Activated gamma-delta T cell (primary cell): ENCODE measurements around the gene BGN.

Experiments used
- DNase-seq: peaks from one replicate; lab custom pipeline; 2025; lab: John Stamatoyannopoulos, UW

The BGN gene

DNA sequence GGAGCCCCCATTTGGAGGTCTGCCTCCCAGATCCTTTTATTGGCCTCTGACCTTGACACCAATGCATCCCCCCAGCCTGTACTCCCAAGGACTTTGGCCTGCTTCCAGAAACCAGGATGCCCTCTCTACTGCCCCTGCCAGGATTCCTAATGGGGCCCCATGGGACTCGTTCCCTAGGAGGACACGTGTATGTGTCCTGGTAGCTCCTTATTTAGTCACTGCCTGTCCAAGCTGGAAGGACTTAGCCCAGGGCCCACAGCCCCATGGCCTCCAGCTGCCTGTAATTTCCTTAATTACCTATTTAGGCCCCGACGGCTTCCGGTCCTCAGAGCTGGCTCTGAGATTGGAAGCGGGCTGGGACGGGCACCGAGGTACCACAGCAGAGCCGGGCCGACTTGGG, 32.0 kb downstream of the BGN start:
- DNase-seq = no peak

DNA sequence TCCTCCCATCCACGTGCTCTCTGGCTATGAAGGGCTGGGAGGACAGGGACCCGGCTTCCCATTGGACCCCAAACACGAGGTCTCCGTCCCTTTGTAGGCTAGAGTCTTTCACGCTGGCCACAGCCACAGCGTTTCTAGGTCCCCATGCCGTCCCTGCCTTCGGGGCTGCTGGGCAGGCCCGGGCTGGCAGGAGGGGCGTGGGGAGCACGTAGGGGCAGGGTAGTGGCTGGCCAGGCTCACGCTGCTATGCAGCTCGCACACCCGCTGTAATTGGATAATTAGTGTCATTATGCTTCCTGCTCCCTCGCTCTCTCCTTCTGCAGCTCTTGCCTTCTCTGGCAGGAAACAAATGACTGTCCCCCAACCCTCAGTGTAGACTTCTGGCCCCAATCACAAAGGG, 32.4 kb downstream of the BGN start:
- no peak for DNase-seq

DNA sequence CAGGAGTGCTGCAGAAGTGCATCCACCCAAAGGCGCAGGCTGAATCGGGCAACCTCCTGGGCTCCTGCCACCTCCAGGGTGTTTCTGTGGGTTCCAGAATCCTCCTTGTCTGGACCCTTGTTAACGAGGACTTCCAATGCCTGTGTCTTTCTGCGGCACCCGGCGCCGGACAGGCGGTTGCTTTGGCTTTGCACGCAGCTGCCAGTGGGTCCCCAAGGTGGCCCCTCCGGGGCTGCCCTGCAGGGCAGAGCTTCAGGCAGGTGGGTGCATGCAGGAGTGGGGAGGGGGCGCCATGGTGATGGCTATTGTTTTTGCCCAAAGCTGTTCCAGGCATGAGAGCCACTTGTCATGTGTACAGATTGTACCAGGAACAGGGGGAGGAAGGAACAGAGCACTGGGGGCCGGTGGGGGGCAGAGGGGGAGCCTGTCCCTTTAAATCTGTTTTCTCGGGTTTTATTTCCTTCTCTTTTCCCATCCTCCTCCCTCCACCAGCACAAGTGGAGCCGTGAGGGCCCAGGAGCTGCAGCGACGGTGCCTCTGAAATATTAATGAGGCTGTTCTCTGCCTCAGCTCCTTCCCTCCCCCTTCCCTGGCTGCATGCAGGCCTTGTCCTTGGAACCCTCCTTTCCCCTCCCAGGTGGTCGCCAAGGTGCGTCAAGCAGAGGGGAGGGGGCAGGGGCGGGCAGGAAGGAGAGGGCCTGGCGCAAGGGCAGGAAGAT, 35.8 kb downstream of the BGN start:
- no peak for DNase-seq

DNA sequence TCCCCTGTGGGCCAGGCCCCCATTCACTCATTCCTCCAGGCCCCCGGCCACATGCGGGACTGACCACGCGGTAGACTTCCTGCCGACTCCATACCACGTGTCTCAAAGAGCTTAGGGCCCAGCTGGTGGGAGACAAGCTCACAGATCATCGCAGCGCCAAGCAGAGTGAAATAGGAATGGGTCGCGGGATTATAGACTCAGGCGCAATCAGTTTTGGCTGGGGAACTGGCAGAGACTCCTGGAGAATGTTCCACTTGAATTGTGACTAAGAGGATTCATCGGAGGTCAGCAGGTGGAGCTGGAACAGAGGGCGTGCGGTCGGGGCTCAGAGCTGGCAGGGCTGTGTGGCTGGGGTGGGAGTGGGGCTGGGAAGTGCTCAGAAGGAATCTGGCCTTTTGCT, 38.3 kb downstream of the BGN start:
- DNase-seq = no peak

DNA sequence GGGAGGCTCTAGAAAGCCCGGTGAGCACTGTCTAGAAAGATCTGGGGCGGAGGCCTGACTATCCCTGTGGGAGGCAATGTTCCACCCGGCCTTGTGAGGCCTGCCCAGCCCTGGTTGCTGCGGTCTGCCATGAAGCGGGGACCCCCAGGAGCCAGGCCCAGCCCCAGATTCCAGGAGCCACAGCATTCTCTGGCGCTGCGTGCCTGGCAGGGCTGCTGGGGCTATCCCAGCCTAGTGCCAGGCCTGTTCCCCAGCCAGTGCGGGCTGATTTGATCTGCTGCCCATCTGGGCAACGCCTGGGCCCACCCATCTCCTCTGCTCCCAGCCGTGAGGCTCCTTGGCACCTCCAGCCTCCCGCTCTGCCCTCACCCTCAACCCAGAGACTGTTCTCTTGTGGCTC, 42.3 kb downstream of the BGN start:
- no peak for DNase-seq

DNA sequence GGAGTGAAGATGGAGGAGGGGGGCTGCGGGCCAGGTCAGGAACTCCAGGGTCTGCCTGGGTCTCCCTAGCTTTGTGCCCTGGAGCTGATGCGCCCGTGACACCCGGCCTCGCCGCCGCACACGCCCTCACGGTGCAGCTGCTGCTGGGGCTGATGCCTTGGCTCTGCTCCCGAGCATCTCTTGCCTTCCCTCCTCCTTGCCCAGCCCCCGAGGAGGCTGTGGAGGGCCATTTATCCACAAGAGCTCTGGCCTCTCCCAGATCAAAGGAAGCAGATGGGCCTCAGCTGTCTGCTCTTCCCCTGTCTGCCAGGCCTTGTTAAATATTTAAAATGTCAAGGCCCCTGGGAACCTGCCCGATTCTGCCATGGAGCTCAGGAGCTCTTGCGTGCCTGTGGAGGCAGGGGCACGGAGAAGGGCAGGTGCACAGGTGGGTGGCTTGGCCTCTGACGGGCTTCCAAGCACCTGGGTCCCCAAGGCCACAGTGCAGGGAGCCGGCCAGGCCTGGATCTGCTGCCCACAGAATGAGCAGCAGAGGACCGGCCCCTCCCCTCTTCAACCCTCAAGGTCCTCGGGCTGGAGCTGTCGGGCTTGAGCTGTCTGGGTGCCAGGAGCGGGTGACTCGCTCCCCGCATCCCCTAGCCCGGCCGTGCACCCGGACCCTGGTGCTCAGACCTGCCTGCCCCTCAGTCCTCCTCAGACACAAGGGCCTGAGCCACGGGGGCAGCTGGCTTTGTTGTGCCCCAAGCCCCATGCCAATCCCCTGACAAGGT, 42.9 kb downstream of the BGN start:
- DNase-seq = no peak

DNA sequence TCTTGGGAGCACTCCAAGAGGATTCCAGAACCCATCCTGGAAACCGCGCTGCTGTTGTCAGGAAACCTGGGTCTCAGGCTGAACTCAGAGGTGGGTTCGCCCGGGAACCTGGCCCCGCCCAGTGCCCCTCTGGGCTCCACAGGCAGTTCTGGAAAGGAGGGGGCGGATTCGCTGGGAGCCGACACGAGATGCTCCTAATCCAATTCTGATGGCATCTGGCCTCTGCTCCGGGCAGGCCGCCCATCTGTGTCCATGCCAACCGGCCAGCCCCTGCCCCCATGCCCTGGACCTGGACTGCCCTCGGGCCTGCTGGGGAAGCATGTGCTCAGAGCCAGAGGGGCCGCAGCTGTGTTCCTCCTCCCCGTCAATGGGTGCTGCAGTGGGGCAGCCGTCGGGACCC, 43.6 kb downstream of the BGN start:
- DNase-seq = no peak

DNA sequence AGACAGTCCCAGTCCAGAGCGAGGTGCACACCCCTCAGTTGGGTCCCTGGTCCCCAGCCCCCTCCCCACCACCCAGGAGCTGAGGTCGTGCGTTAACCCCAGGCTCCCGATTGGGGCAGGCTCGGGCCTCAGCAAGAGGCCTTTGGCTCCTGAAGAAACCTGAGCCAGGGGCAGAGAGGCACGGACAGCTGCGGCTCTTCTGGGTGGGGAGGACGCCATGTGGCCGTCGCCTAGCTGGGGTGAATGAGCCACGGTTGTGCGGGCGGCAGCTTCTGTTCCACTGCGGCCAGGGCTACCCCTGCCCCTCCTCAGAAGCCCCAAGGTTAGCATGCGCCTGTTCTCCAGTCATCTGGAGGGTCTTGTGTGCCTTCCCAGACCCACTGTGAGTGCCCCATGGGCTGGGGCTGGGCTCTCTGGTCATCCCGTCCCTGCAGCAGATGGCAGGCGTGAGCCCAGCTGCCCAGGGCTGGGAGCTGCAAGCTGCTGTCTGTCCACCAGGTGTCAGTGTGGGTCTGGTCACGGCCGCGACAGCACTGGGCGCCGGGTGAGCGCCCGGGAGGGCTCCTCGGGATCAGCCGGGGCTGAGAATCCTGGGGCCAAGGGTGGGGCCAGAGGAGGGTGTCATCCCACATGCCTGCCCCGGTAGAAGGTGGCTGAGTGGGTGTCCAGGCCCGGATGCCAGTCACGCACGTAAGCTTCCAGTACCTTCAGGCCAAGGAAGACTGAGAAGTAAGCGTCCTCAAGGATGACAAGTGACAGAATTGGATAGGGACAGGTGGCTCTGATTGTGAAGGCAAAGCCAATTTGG, 44.6 kb downstream of the BGN start:
- no peak for DNase-seq

DNA sequence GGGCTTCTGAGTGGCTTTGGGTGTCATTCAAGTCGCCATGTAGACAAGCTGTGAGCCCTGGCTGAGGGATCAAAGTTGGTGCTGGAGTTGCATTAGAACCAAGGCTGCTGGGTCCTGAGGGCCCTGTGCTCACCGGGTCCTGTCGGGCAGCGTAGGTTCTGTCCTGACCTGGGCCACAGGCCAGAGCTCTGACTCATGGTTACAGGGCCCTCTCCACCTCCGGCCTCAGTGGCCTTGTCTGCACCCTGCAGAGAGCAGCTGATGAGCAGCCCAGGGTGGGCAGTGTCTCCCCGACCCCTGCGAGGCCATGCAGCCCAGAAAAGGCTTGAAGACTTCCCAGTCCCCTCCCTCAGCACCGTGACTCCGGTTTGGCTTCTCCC, 45.2 kb downstream of the BGN start:
- DNase-seq = no peak

DNA sequence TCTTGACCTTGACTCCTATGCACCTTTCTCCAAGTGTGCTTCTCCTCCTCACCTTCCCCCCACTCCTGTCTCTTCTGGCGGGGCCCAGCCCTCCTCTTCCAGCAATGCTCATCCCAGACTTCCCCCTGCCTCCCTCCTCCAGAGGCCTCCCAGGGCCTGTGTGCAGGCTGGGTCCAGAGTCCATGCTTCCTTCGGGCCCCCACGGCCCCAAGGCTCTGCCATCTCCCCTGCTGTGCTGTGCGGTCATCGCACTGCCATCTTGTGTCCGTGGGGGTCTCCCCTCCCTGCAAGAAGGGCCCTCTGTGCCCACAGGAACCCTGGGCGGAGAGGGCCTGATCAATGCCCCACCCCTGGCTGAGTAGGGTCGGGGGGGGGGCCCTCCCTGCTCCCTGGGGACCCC, 49.9 kb downstream of the BGN start:
- no peak for DNase-seq

DNA sequence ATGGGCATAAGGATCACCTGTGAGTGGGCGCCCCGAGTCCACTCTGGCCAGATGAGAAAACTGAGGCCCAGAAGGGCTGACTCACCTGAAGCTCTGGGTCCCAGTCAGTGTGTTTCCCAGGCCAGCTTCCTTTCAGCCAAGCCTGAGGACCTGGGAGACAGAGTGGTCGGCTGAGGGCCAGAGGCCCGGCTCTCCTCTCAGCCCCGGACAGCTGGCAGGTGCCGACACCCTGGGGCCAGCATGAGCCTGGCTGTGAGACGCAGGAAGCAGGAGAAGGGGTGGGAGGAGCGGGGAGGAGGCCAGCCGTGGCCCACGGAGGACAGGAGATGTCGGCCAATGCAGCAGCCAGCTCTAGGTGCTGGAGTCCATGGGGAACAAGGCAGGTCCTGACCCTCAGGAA, 51.6 kb downstream of the BGN start:
- no peak for DNase-seq

DNA sequence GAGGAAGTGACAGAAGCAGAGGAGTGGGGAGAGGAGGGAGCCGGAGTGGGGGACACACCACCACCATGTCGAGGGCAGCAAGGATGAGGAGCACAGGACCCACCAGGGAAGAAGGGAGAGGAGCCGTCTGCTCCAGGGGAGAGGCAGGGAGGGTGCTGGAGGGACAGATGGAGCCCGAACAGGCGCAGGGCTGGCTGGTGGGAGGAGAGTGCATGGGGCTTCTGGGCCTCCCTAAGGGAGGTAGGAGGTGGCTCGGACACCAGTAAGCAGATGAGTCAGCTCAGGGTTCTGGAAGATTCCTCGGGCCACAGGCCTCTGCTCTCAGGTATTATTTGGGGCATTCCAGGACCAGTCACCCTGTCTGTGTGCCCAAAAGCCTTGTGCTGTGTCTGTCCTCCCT, 52.4 kb downstream of the BGN start:
- no peak for DNase-seq

DNA sequence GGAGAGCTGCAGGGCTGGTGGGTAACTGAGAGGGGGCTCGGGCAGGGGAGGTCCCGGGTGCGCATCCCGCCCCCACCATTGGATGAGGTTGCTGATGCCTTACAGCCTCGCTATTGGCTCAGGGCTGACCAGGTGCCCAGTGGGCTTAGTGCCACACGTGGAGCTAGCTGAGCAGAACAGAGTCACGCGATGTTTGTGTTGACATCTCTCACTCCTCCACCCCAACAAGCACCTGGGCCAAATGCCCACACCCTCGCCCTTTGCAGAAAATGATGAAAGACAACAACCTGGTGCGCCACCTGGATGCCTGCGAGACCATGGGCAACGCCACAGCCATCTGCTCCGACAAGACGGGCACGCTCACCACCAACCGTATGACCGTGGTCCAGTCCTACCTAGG, 54.5 kb downstream of the BGN start:
- DNase-seq = no peak

DNA sequence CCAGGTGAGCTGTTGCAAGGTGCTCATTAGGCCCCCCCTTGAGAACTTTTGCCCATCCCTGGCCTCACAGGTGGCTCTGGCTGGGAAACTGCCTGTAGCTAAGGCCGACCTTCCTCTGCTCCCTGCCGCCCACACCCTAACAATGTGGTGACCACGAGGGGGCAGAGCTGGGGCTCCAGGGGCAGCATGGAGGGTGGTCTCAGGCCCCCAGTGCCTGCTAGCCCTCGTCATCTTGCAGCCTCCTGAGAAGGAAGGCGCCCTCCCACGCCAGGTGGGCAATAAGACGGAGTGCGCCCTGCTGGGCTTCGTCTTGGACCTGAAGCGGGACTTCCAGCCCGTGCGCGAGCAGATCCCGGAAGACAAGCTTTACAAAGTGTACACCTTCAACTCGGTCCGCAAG, 55.0 kb downstream of the BGN start:
- no peak for DNase-seq

DNA sequence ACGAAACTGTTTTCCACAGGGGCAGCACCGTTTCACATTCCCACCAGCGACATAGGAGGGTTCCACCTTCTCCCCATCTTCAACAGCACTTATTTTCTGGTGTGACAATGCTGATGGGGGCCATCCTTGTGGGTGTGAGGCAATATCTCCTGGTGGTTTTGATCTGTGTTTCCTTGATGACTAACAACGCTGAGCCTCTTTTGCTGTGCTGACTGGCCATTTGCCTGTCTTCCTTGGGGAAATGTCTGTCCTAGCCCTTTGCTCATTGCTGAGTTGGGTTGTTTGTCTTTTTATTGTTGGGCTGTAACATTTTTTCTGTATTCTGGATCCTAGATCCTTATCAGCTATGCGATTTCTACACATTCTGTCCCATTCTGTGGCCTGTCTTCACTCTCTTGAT, 56.4 kb downstream of the BGN start:
- DNase-seq = no peak

DNA sequence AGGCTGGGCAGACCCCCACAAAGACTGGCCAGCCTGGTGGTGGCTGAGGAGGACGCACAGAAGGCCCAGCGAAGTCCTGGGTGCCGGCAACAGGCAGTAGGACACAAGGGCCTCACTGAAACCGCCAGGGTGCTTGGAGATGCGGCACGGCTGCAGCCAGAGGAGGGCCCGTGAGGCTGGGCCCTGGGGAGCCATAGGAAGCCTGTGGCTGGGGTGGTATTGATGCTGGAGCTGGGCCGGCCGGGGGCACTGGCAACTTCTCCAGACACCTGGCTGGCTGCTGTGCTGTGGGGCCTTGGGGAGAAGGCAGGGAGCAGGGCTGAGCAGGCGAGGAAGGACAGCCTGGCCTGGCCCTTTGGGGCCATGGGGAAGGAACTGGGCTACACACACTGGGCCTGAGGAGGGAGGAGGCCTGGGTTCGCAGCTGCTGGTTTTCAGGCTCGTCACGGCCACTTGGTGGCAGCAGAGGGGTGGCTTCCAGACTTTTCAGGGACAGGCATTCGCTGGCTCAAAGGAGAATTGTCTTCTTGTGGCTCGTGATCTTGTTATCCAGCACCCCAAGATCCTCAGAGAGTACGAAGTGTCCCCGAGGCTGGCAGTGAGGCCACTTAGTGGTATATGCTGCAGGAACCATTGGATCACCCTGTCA, 59.9 kb downstream of the BGN start:
- DNase-seq = no peak

DNA sequence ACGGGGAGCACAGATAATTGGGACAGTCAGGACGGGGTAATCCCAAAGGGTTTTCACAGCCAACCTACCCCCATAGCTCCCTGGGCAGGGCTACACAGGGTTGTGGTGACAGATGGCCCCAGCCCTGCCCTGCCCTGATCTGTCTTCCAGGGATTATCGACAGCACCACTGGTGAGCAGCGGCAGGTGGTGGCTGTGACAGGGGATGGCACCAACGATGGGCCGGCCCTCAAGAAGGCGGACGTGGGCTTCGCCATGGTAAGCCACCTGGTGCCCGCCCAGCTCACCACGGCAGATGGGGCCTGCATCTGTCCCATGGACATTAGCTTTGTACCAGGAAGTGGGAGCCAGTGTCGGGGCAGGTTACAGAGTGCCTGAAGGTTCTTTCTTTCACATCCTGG, 62.0 kb downstream of the BGN start:
- no peak for DNase-seq

DNA sequence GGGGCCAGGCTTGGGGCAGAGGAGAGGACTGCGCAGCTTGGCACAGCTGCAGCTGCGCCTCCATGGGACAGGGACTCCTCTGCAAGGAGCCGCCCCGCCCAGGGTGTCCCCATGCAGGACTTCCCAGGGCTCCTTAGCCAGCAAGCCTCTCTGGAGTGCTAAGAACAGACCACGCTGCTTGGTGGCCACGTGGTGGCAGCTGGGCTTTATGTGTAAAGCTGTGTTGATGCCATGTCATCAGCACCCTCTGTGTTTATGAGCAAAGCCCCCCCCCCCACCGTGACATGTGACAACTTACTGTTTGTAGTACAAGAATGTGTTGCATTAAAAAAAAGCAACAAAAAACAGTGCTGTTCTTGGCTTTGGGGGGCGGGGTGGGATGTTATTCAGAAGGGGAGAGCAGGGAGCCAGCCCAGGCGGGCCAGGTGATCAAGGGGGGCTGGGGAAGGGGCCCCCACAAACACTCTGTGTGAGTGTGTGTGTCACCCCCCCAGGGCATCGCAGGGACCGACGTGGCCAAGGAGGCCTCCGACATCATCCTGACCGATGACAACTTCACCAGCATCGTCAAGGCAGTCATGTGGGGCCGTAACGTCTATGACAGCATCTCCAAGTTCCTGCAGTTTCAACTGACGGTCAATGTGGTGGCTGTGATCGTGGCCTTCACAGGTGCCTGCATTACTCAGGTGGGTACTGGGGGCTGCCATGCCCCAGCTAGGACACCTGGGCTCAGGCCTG, 63.0 kb downstream of the BGN start:
- no peak for DNase-seq
